ENCODE measurements around the gene BRD3OS.

Gene BRD3OS

DNA sequence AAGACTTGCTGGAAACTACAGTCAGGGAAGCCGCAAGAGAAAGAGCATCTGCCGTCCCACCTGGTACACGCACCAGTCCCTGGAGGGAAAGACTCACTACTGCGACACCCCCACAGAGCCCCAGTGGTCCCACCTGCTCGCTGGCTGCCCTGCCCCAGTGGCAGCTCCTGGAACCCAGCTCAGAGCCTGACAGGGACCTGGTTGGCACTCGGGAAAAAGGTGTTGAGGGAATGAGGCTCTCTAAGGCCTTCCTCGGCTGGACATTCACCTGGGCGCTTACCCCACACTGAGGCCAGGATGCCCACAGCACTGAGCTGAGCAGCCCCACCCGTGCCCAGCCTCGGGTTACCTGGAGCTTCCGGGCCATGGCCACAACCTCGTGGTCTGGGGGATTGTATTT lies 19.7 kb downstream of the BRD3OS start:
- no peak overlapping the region for H3K4me3 ChIP-seq (ENCODE audit: low read depth, low read length)
- DNase-seq (ENCODE audit: low read depth) = no peak
- no peak for TF ChIP-seq CTCF (IDR thresholded peaks at IDR 0.05; ENCODE audit: low read depth, low read length)
- no peak for TF ChIP-seq MAX (IDR thresholded peaks at IDR 0.05; ENCODE audit: low read depth, low read length)
- no peak for TF ChIP-seq MYC (IDR thresholded peaks at IDR 0.05; ENCODE audit: low read depth, low read length)
- no peak for TF ChIP-seq POLR2A (IDR thresholded peaks at IDR 0.05; ENCODE audit: extremely low read depth, insufficient read length)

GRCh38 chr9:134045841-134046544 lies 20.7 kb downstream of the BRD3OS start:
- TF ChIP-seq CTCF (IDR thresholded peaks at IDR 0.05; ENCODE audit: low read depth, low read length) (no peak), MYC (IDR thresholded peaks at IDR 0.05; ENCODE audit: low read depth, low read length) (no peak), POLR2A (IDR thresholded peaks at IDR 0.05; ENCODE audit: extremely low read depth, insufficient read length) (no peak), MAX (IDR thresholded peaks at IDR 0.05; ENCODE audit: low read depth, low read length) (no peak)
- no peak overlapping the region for H3K4me3 ChIP-seq (ENCODE audit: low read depth, low read length)
- DNase-seq (ENCODE audit: low read depth) = no peak

DNA sequence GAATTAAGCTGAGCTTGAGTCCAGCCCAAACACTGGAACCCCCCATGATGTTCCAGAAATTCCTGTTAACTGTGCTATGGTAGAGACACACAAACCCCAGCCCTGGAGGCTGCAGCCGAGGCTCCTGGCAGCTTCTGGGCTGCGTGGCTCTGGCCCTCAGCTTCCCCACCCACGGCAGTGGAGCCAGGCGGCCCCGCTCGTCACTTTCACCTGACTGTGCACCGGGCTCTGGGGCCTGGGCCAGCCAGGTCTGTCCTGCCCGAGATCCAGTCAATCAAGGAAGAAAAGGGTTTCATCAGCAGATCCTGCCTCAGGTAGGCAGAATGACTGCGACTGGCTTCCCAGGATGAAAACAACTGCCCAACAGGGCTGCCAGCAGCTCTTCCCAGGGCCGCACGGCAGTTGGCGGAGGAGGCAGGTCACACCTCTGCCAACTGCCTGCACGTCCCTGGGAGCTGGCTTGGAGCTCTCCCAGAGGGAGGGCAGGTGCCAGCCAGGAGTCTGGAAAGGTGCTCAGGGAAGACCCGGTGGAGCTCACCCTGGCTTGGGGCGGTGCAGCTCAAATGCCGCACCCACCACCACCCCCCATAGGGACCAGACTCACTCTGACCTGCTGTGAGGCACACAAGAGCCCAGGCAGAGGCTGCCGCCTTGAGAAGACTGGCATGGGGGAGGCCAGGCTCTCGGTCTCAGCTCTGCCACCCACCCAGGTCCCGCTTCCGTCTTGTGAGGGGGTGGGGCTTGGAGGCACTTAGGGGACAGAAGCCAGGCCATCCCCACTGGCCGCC lies 21.8 kb downstream of the BRD3OS start:
- no peak overlapping the region for H3K4me3 ChIP-seq (ENCODE audit: low read depth, low read length)
- no peak for DNase-seq (ENCODE audit: low read depth)
- no peak for TF ChIP-seq CTCF (IDR thresholded peaks at IDR 0.05; ENCODE audit: low read depth, low read length)
- TF ChIP-seq MAX (IDR thresholded peaks at IDR 0.05; ENCODE audit: low read depth, low read length) = no peak
- no peak for TF ChIP-seq MYC (IDR thresholded peaks at IDR 0.05; ENCODE audit: low read depth, low read length)
- no peak for TF ChIP-seq POLR2A (IDR thresholded peaks at IDR 0.05; ENCODE audit: extremely low read depth, insufficient read length)

- H3K4me3 ChIP-seq (ENCODE audit: low read depth, low read length) = no peak overlapping the region
- TF ChIP-seq POLR2A (IDR thresholded peaks at IDR 0.05; ENCODE audit: extremely low read depth, insufficient read length) = no peak
- TF ChIP-seq CTCF (IDR thresholded peaks at IDR 0.05; ENCODE audit: low read depth, low read length) = no peak
- no peak for TF ChIP-seq MYC (IDR thresholded peaks at IDR 0.05; ENCODE audit: low read depth, low read length)
- TF ChIP-seq MAX (IDR thresholded peaks at IDR 0.05; ENCODE audit: low read depth, low read length) = no peak
- no peak for DNase-seq (ENCODE audit: low read depth)
Observed at GRCh38 chr9:134047868-134048581, 22.7 kb downstream of the BRD3OS start.

DNA sequence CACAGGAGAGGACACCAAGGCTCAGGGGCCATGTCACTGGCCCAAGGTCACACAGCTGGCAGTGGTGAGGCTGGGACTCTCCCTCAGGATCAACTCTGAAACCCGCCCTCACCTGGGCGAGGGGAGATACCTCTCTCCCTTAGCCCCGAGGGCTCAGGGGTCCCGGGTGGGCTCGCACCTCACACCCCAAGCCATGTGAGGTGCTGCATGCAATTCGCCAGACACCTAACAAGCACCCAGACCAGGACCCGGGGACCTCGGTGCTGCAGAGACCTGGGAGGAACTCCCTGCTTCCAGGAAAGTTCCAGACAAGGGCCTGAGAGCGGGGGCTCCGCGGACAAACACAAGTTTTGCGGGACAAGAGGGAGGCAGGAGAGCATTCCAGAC lies 23.3 kb downstream of the BRD3OS start:
- no peak overlapping the region for H3K4me3 ChIP-seq (ENCODE audit: low read depth, low read length)
- DNase-seq (ENCODE audit: low read depth) = no peak
- TF ChIP-seq POLR2A (IDR thresholded peaks at IDR 0.05; ENCODE audit: extremely low read depth, insufficient read length) (no peak), MAX (IDR thresholded peaks at IDR 0.05; ENCODE audit: low read depth, low read length) (no peak), CTCF (IDR thresholded peaks at IDR 0.05; ENCODE audit: low read depth, low read length) (no peak), MYC (IDR thresholded peaks at IDR 0.05; ENCODE audit: low read depth, low read length) (no peak)
